Neural cell (in vitro differentiated cells): ENCODE measurements around the gene S1PR5. TPM values are rescaled to one million over a fixed set of nuclear protein-coding genes. Genes with fewer than 3 reads are reported as not detected.
"Not testable (repeated sequence)": the region's sequence is repeated elsewhere in the genome, so short reads cannot be mapped to it uniquely, and the experiment has no call there.

Experiments
- H2AFZ ChIP-seq: fragments of 200-600, 300-800 bp; sonication (generic), shearing (Covaris generic); 2 replicates; pipeline ENCODE4 v1.6.0; 2014; ENCODE audit warnings: low read depth, mild to moderate bottlenecking, antibody characterized with exemption, low read length, moderate library complexity
- H3F3A ChIP-seq: fragments of 200-600 bp; shearing (Covaris generic); 2 replicates; pipeline ENCODE4 v1.6.1; 2016; ENCODE audit warnings: mild to moderate bottlenecking, moderate library complexity, mixed read lengths, antibody characterized with exemption, low read length; ENCODE audit not compliant: insufficient read depth, poor library complexity, severe bottlenecking
- H3K27ac ChIP-seq: fragments of 200-600, 300-800 bp; sonication (generic), shearing (Covaris generic); 2 replicates; pipeline ENCODE4 v1.5.1; 2014; ENCODE audit warnings: mild to moderate bottlenecking, low read length, moderate library complexity
- H3K27me3 ChIP-seq: fragments of 300-800, 200-600 bp; sonication (generic), shearing (Covaris generic); 2 replicates; pipeline ENCODE4 v1.6.0; 2014; ENCODE audit warnings: mild to moderate bottlenecking, low read depth, low read length, moderate library complexity; ENCODE audit not compliant: insufficient read depth
- H3K36me3 ChIP-seq: fragments of 300-800, 200-600 bp; sonication (generic), shearing (Covaris generic); 2 replicates; pipeline ENCODE4 v1.5.1; 2014; ENCODE audit warnings: mild to moderate bottlenecking, antibody characterized with exemption, low read length, moderate library complexity; ENCODE audit not compliant: insufficient read depth
- H3K4me2 ChIP-seq: fragments of 300-800, 200-600 bp; sonication (generic), shearing (Covaris generic); 2 replicates; pipeline ENCODE4 v1.6.0; 2014; ENCODE audit warnings: mild to moderate bottlenecking, low read length
- H3K4me3 ChIP-seq: fragments of 300-800, 200-600 bp; sonication (generic), shearing (Covaris generic); 2 replicates; pipeline ENCODE4 v1.5.1; 2014; ENCODE audit warnings: mild to moderate bottlenecking, low read length, moderate library complexity
- H3K79me2 ChIP-seq: fragments of 200-600 bp; shearing (Covaris generic); replicated peaks from 2 replicates; pipeline ENCODE4 v1.6.0; 2014; ENCODE audit warnings: mild to moderate bottlenecking, low read length, moderate library complexity; ENCODE audit not compliant: insufficient read depth
- H3K9ac ChIP-seq: fragments of 300-800, 200-600 bp; sonication (generic), shearing (Covaris generic); 2 replicates; pipeline ENCODE4 v1.6.1; 2016; ENCODE audit warnings: mild to moderate bottlenecking, low read length, mixed read lengths
- H3K9me2 ChIP-seq: fragments of 200-600 bp; shearing (Covaris generic); 2 replicates; pipeline ENCODE4 v1.6.1; 2016; ENCODE audit warnings: mild to moderate bottlenecking, low read length, mixed read lengths; ENCODE audit not compliant: insufficient read depth
- H3K9me3 ChIP-seq: fragments of 200-600, 300-800 bp; sonication (generic), shearing (Covaris generic); 2 replicates; pipeline ENCODE4 v1.6.1; 2016; ENCODE audit warnings: mild to moderate bottlenecking, mixed run types, low read length, moderate library complexity, mixed read lengths
- H4K20me1 ChIP-seq: fragments of 200-600 bp; shearing (Covaris generic); 2 replicates; pipeline ENCODE4 v1.6.1; 2016; ENCODE audit warnings: mild to moderate bottlenecking, mixed run types; ENCODE audit not compliant: insufficient read depth
- EP300 ChIP-seq: fragments of 450-650 bp; conservative IDR thresholded peaks from 2 replicates; pipeline ENCODE4 v1.6.1; 2014; ENCODE audit warnings: antibody characterized with exemption, mild to moderate bottlenecking, moderate library complexity; ENCODE audit not compliant: poor library complexity, severe bottlenecking
- EZH2 ChIP-seq: fragments of 200-600, 300-800 bp; shearing (Covaris generic), sonication (generic); IDR thresholded peaks from 2 replicates; pipeline ENCODE4 v1.6.1; 2014; ENCODE audit warnings: antibody characterized with exemption, low read length, borderline replicate concordance, mild to moderate bottlenecking; ENCODE audit not compliant: insufficient read depth, poor library complexity, severe bottlenecking
- MXI1 ChIP-seq: fragments of 450-650 bp; conservative IDR thresholded peaks from 2 replicates; pipeline ENCODE4 v1.6.1; 2014; ENCODE audit warnings: antibody characterized with exemption, mild to moderate bottlenecking; ENCODE audit not compliant: poor library complexity, severe bottlenecking
- POLR2AphosphoS5 ChIP-seq: IDR thresholded peaks from 2 replicates; pipeline ENCODE4 v1.6.1; 2012
- RAD21 ChIP-seq: fragments of 450-650 bp; conservative IDR thresholded peaks from 2 replicates; pipeline ENCODE4 v1.6.1; 2014; ENCODE audit warnings: antibody characterized with exemption, mild to moderate bottlenecking, moderate library complexity
- SMC3 ChIP-seq: fragments of 450-650 bp; conservative IDR thresholded peaks from 2 replicates; pipeline ENCODE4 v1.6.1; 2014; ENCODE audit warnings: antibody characterized with exemption, mild to moderate bottlenecking, moderate library complexity; ENCODE audit not compliant: poor library complexity
- TAF1 ChIP-seq: IDR thresholded peaks from 2 replicates; pipeline ENCODE4 v1.6.1; 2012; ENCODE audit warnings: low read depth
- polyA plus RNA-seq: library from polyadenylated mRNA; depleted of rRNA; stranded (reverse); fragments of >200 nt; gene quantifications from 2 replicates; pipeline ENCODE4 v1.2.3, GENCODE V29; 2014
- TF ChIP-seq, protein P1 (sequence below): fragments of 450-650 bp; IDR thresholded peaks from 2 replicates; pipeline ENCODE4 v1.5.1; 2014; ENCODE audit warnings: antibody characterized with exemption, mild to moderate bottlenecking, moderate library complexity; ENCODE audit not compliant: poor library complexity, severe bottlenecking
- TF ChIP-seq, protein P2 (sequence below): IDR thresholded peaks from 2 replicates; pipeline ENCODE4 v1.6.1; 2012; ENCODE audit warnings: borderline replicate concordance

S1PR5 gene
- polyA plus RNA-seq, 1 donor from 2014 or later = not detected

DNA sequence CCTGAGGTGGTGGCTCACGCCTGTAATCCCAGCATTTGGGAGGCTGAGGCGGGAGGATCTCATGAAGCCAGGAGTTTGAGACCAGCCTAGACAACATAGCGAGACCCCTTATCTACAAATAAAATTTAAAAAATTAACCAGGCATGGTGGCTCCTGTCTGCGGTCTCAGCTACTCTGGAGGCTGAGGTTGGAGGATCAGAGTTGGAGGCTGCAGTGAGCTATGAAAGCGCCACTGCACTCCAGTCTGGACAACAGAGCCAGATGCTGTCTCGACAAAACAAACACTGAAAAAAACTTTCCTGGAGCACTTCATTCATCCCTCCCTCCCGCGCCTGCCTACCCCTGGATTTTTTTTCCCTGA is 25.8 kb upstream of the S1PR5 start (continued):
- TF ChIP-seq, protein P1, sequence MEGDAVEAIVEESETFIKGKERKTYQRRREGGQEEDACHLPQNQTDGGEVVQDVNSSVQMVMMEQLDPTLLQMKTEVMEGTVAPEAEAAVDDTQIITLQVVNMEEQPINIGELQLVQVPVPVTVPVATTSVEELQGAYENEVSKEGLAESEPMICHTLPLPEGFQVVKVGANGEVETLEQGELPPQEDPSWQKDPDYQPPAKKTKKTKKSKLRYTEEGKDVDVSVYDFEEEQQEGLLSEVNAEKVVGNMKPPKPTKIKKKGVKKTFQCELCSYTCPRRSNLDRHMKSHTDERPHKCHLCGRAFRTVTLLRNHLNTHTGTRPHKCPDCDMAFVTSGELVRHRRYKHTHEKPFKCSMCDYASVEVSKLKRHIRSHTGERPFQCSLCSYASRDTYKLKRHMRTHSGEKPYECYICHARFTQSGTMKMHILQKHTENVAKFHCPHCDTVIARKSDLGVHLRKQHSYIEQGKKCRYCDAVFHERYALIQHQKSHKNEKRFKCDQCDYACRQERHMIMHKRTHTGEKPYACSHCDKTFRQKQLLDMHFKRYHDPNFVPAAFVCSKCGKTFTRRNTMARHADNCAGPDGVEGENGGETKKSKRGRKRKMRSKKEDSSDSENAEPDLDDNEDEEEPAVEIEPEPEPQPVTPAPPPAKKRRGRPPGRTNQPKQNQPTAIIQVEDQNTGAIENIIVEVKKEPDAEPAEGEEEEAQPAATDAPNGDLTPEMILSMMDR = no peak

DNA sequence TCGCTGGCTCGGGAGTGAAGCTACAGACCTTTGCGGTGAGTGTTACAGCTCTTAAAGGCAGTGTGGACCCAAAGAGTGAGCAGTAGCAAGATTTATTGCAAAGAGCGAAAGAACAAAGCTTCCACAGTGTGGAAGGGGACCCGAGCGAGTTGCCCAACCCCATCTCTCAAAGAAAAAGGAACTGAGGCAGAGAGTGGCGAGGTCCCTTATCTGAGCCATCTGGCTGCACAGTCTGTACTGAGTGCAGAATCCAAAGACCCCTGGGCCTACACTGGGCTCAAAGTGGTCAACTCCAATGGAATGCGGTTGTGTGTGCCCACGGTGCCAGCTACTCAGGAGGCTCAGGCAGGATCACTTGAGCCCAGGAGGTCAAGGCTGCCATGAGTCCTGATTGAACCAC is 21.8 kb upstream of the S1PR5 start:
- H3K27me3 ChIP-seq, H3K27ac ChIP-seq, H3K4me3 ChIP-seq, H3K9me3 ChIP-seq, H2AFZ ChIP-seq, H3K79me2 ChIP-seq, H4K20me1 ChIP-seq, H3K36me3 ChIP-seq, H3K4me2 ChIP-seq, H3K9ac ChIP-seq, H3K9me2 ChIP-seq, H3F3A ChIP-seq: not testable (repeated sequence)

DNA sequence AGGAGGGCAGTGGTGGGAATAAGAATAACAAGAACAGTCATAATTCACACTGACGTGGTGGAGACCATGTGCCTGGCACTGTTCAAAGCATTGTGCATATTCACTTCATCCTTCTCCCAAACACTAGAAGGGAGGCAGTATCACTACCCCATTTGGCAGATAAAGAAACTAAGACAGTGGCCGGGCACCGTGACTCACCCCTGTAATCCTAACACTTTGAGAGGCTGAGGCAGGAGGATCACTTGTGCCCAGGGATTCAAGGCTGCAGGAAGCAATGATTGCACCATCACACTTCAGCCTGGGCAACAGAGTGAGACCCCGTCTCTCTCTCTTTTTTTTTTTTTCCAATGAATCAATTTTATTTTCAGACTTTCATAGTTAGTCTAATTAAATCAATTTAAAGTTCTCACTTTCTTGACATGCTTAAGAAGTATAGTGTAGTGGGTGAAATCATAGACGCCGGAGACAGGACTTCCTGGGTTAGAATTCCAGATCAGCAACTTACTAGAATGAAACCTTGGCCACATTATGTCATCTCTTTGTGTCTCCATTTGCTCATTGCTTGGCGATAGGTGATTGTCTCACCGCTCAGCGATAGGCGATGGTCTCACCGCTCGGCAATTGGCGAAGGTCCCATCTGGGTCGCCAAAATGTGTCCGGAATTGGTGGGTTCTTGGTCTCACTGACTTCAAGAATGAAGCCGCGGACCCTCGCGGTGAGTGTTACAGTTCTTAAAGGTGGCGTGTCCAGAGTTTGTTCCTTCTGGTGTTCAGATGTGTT is 21.1 kb upstream of the S1PR5 start:
- Histone ChIP-seq H4K20me1 (no peaks in the 10 kb centered on the region), H3K9ac (no peak overlapping the region), H3F3A (no peaks in the 10 kb centered on the region), H3K9me3 (no peaks in the 10 kb centered on the region), H3K36me3 (no peaks in the 10 kb centered on the region), H3K9me2 (no peaks in the 10 kb centered on the region), H3K4me3 (no peak overlapping the region), H3K4me2 (no peak overlapping the region), H3K27me3 (no peaks in the 10 kb centered on the region), H3K79me2 (no peaks in the 10 kb centered on the region), H2AFZ (no peak overlapping the region), H3K27ac (no peak overlapping the region)
- TF ChIP-seq MXI1 (no peak), SMC3 (no peak), EP300 (no peak)
- TF ChIP-seq, protein P2, sequence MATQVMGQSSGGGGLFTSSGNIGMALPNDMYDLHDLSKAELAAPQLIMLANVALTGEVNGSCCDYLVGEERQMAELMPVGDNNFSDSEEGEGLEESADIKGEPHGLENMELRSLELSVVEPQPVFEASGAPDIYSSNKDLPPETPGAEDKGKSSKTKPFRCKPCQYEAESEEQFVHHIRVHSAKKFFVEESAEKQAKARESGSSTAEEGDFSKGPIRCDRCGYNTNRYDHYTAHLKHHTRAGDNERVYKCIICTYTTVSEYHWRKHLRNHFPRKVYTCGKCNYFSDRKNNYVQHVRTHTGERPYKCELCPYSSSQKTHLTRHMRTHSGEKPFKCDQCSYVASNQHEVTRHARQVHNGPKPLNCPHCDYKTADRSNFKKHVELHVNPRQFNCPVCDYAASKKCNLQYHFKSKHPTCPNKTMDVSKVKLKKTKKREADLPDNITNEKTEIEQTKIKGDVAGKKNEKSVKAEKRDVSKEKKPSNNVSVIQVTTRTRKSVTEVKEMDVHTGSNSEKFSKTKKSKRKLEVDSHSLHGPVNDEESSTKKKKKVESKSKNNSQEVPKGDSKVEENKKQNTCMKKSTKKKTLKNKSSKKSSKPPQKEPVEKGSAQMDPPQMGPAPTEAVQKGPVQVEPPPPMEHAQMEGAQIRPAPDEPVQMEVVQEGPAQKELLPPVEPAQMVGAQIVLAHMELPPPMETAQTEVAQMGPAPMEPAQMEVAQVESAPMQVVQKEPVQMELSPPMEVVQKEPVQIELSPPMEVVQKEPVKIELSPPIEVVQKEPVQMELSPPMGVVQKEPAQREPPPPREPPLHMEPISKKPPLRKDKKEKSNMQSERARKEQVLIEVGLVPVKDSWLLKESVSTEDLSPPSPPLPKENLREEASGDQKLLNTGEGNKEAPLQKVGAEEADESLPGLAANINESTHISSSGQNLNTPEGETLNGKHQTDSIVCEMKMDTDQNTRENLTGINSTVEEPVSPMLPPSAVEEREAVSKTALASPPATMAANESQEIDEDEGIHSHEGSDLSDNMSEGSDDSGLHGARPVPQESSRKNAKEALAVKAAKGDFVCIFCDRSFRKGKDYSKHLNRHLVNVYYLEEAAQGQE = no peak

DNA sequence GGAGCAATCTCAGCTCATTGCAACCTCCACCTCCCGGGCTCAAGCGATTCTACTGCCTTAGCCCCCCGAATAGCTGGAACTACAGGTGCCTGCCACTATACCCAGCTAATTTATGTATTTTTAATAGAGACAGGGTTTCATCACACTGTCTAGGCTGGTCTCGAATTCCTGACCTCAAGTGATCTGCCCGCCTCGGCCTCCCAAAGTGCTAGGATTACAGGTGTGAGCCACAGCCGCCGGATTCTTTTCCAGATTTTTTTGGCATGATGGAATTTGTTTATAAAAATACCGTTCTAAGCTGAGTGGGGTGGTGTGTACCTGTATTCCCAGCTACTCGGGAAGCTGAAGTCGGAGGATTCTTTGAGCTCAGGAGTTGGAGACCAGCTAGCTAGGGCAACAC is 20.4 kb upstream of the S1PR5 start:
- Histone ChIP-seq H3K27me3 (no peaks in the 10 kb centered on the region), H3K79me2 (no peaks in the 10 kb centered on the region), H3K4me3 (no peak overlapping the region), H3K4me2 (no peak overlapping the region), H3K9me2 (no peaks in the 10 kb centered on the region), H3K9me3 (no peaks in the 10 kb centered on the region), H3K36me3 (no peaks in the 10 kb centered on the region), H4K20me1 (no peaks in the 10 kb centered on the region), H2AFZ (no peak overlapping the region), H3F3A (no peaks in the 10 kb centered on the region), H3K27ac (no peak overlapping the region), H3K9ac (no peak overlapping the region)
- TF ChIP-seq MXI1 (no peak), POLR2AphosphoS5 (no peak), SMC3 (no peak), EZH2 (no peak), RAD21 (no peak), TAF1 (no peak)
- TF ChIP-seq, protein P1 = no peak
- TF ChIP-seq, protein P2 = no peak
